Fibroblast of lung (primary cell): ENCODE data around the gene RHBG. TPM values are rescaled to one million over a fixed set of nuclear protein-coding genes. Genes with fewer than 3 reads are reported as not detected.

Experiments
- DNase-seq, 2 donors: peaks; one replicate each; pipeline versions ENCODE4 v3.0.0 to v3.0.0-alpha.2; 2010; ENCODE audit warnings: low read depth in 2 of 2
- H2AFZ ChIP-seq: 2 replicates; pipeline ENCODE4 v1.5.1; 2012; ENCODE audit warnings: low read length, control low read depth, inconsistent platforms
- H3K27ac ChIP-seq: 2 replicates; pipeline ENCODE4 v1.5.1; 2011; ENCODE audit warnings: low read length, control low read depth; ENCODE audit not compliant: insufficient read depth
- H3K27me3 ChIP-seq: 2 replicates; pipeline ENCODE4 v1.5.1; 2011; ENCODE audit warnings: mild to moderate bottlenecking, low read length; ENCODE audit not compliant: control insufficient read depth, insufficient read depth
- H3K36me3 ChIP-seq: 2 replicates; pipeline ENCODE4 v1.5.1; 2011; ENCODE audit warnings: low read length; ENCODE audit not compliant: control insufficient read depth, insufficient read depth
- H3K4me1 ChIP-seq: 2 replicates; pipeline ENCODE4 v1.5.1; 2011; ENCODE audit warnings: low read length; ENCODE audit not compliant: control insufficient read depth, insufficient read depth; ENCODE audit errors: extremely low read depth
- H3K4me2 ChIP-seq: 2 replicates; pipeline ENCODE4 v1.5.1; 2011; ENCODE audit warnings: low read length, control low read depth; ENCODE audit not compliant: insufficient read depth; ENCODE audit errors: extremely low read depth
- H3K4me3 ChIP-seq, 4 experiments: fragments of 200-600 bp in 1 of 4; sonication (generic) in 1 of 4; replicated peaks in 1 of 4; 2 replicates each; pipeline ENCODE4 v1.5.1; 2011 to 2016; ENCODE audit warnings: low read length in 4 of 4, low read depth in 3 of 4, mild to moderate bottlenecking in 3 of 4, control low read depth in 2 of 4, inconsistent platforms in 1 of 4, mixed read lengths in 1 of 4; ENCODE audit not compliant: insufficient read depth in 1 of 4; ENCODE audit errors: control extremely low read depth in 1 of 4
- H3K79me2 ChIP-seq: 2 replicates; pipeline ENCODE4 v1.5.1; 2012; ENCODE audit warnings: mild to moderate bottlenecking, low read length, inconsistent platforms; ENCODE audit not compliant: control insufficient read depth, insufficient read depth
- H3K9ac ChIP-seq: 2 replicates; pipeline ENCODE4 v1.5.1; 2011; ENCODE audit warnings: mild to moderate bottlenecking, low read length, control low read depth; ENCODE audit not compliant: insufficient read depth
- H3K9me3 ChIP-seq: 2 replicates; pipeline ENCODE4 v1.5.1; 2012; ENCODE audit warnings: low read depth, low read length; ENCODE audit not compliant: control insufficient read depth, insufficient read depth
- H4K20me1 ChIP-seq: 2 replicates; pipeline ENCODE4 v1.5.1; 2011; ENCODE audit warnings: low read length; ENCODE audit not compliant: control insufficient read depth, insufficient read depth; ENCODE audit errors: extremely low read depth
- EZH2 ChIP-seq: IDR thresholded peaks from 2 replicates; pipeline ENCODE4 v1.5.1; 2012; ENCODE audit warnings: low read length, control low read depth, mild to moderate bottlenecking; ENCODE audit errors: missing control alignments
- polyA plus RNA-seq, 2 donors: library from polyadenylated mRNA; depleted of rRNA in 1 of 2; stranded (reverse) in 1 of 2; unstranded in 1 of 2; fragments of >200 nt; gene quantifications; 2 replicates each; pipeline ENCODE4 v1.2.1, GENCODE V29; 2011 to 2012; ENCODE audit warnings: missing spikeins in 1 of 2
- total RNA-seq: library from RNA; depleted of rRNA; stranded (reverse); fragments of >200 nt; gene quantifications from 2 replicates; pipeline ENCODE4 v1.2.1, GENCODE V29; 2014
- TF ChIP-seq, protein P1 (sequence below), 2 donors: IDR thresholded peaks in 1 of 2; conservative IDR thresholded peaks in 1 of 2; 1 replicate in 1 of 2; 2 replicates in 1 of 2; pipeline ENCODE4 v1.5.1; 2011 to 2012; ENCODE audit warnings: low read length in 2 of 2, control low read depth in 1 of 2, inconsistent platforms in 1 of 2, low read depth in 1 of 2, mild to moderate bottlenecking in 1 of 2

Gene RHBG
- total and polyA plus RNA-seq, 2 donors (not counting 1 experiment from before 2014, with no cell fraction given) = not detected

GRCh38 chr1:156418416-156419070 is 49.5 kb downstream of the RHBG start:
- Histone ChIP-seq H3K27ac (no peak overlapping the region), H2AFZ (no peak overlapping the region), H3K4me1 (no peaks in the 10 kb centered on the region), H3K36me3 (no peaks in the 10 kb centered on the region), H4K20me1 (no peaks in the 10 kb centered on the region), H3K9me3 (no peaks in the 10 kb centered on the region), H3K9ac (no peak overlapping the region), H3K27me3 (peaks cover 56% of the 10 kb centered on the region), H3K79me2 (no peaks in the 10 kb centered on the region), H3K4me3 (no peak overlapping the region), H3K4me2 (no peak overlapping the region)
- no peak for TF ChIP-seq EZH2
- TF ChIP-seq, protein P1, sequence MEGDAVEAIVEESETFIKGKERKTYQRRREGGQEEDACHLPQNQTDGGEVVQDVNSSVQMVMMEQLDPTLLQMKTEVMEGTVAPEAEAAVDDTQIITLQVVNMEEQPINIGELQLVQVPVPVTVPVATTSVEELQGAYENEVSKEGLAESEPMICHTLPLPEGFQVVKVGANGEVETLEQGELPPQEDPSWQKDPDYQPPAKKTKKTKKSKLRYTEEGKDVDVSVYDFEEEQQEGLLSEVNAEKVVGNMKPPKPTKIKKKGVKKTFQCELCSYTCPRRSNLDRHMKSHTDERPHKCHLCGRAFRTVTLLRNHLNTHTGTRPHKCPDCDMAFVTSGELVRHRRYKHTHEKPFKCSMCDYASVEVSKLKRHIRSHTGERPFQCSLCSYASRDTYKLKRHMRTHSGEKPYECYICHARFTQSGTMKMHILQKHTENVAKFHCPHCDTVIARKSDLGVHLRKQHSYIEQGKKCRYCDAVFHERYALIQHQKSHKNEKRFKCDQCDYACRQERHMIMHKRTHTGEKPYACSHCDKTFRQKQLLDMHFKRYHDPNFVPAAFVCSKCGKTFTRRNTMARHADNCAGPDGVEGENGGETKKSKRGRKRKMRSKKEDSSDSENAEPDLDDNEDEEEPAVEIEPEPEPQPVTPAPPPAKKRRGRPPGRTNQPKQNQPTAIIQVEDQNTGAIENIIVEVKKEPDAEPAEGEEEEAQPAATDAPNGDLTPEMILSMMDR (conservative IDR thresholded peaks at IDR 0.05 in 1 of 2, IDR thresholded peaks at IDR 0.05 in 1 of 2; ENCODE audit: low read depth in 1 of 2, low read length in 2 of 2) = no peak
- no peak for DNase-seq

GRCh38 chr1:156419854-156420204 is 50.8 kb downstream of the RHBG start:
- Histone ChIP-seq H3K36me3 (no peaks in the 10 kb centered on the region), H3K4me3 (no peak overlapping the region), H3K4me1 (no peaks in the 10 kb centered on the region), H3K27me3 (peaks cover 67% of the 10 kb centered on the region), H3K27ac (no peak overlapping the region), H3K9me3 (no peaks in the 10 kb centered on the region), H2AFZ (no peak overlapping the region), H3K9ac (no peak overlapping the region), H3K79me2 (no peaks in the 10 kb centered on the region), H3K4me2 (peak overlapping the region; percentile 6), H4K20me1 (no peaks in the 10 kb centered on the region)
- TF ChIP-seq, protein P1 (conservative IDR thresholded peaks at IDR 0.05 in 1 of 2, IDR thresholded peaks at IDR 0.05 in 1 of 2; ENCODE audit: low read depth in 1 of 2, low read length in 2 of 2) = no peak
- no peak for TF ChIP-seq EZH2
- no peak for DNase-seq

DNA sequence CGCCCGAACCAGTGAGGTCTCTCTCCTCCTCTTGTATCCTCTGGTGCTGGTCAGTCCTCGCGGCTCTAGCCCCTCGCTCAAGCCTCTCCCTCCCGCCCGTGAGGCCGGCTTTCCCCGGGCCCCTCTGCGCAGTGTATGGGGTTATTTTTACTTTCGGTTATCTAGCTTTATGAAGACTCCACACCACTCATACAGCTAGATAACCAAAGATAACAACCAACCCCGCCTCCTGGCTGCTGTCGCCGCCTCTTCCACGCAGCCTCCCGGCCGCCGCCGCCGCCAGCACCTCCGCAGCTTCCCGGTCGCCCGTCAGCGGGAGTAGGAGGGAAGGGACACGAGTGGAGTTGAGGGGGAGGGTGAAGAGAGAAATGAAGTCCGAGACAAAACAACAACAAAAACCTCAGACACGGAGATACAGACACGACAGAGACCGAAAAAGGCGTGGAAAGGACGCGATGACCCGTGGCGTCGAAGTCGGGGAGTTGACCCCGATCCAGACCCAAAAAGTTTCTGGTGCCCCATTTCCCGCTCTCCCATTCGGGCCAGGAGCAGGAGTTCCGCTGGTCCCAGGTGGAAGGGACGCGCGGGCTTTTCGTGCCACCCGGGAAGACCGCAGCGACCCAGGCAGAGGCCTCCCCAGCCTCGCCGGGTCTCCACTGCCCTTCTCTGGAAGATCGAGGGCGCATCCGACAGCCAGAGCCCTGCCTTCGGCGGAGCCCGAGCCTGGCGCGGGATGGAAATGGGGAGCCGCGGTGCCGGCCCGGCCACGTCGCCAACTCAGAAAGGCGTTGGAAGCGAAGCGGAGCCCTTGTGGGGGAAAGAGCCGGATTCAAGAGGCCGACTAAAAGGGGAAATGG is 51.4 kb downstream of the RHBG start:
- no peak for DNase-seq
- TF ChIP-seq EZH2 = peak; percentile 97
- TF ChIP-seq, protein P1 (conservative IDR thresholded peaks at IDR 0.05 in 1 of 2, IDR thresholded peaks at IDR 0.05 in 1 of 2; ENCODE audit: low read depth in 1 of 2, low read length in 2 of 2) = no peak
- Histone ChIP-seq H3K9me3 (no peaks in the 10 kb centered on the region), H3K4me1 (no peaks in the 10 kb centered on the region), H3K9ac (no peak overlapping the region), H4K20me1 (no peaks in the 10 kb centered on the region), H2AFZ (no peak overlapping the region), H3K4me3 (no peak overlapping the region), H3K27ac (no peak overlapping the region), H3K79me2 (no peaks in the 10 kb centered on the region), H3K27me3 (peaks cover 70% of the 10 kb centered on the region), H3K36me3 (no peaks in the 10 kb centered on the region), H3K4me2 (peak overlapping the region; percentile 6)
